PC-9 (cell line): ENCODE results near the gene ADAMTS15. TPM values are rescaled to one million over a fixed set of nuclear protein-coding genes. Genes with fewer than 3 reads are reported as not detected.
A peak's percentile ranks its signal among the peaks of the same experiment; 100 is the strongest.

Source experiments
- BruUV-seq: library from RNA; stranded (reverse); fragments of 400-500 nt; replicated peaks from 2 replicates; lab custom pipeline; 2021; lab: Mats Ljungman, UMichigan
- CTCF ChIA-PET: fragments of 300-600 bp; sonication (Branson Sonifier 250); formaldehyde crosslinking; loops from one replicate; lab custom pipeline; 2022; ENCODE audit warnings: antibody characterized with exemption; lab: Charles Lee
- POLR2A ChIA-PET: fragments of 300-600 bp; sonication (Branson Sonifier 250); formaldehyde crosslinking; loops from one replicate; lab custom pipeline; 2022; ENCODE audit warnings: antibody characterized with exemption; ENCODE audit not compliant: unreplicated experiment; lab: Charles Lee
- DNase-seq, 2 experiments: peaks; one replicate each; pipeline versions ENCODE4 v3.0.0 to v3.0.0-alpha.2; 2015 to 2022; ENCODE audit warnings: mixed read lengths in 1 of 2
- H2AFZ ChIP-seq: fragments of 200-600 bp; sonication (generic); 2 replicates; pipeline ENCODE4 v1.8.1; 2017; ENCODE audit warnings: antibody characterized with exemption
- H3F3A ChIP-seq: fragments of 200-600 bp; sonication (generic); 2 replicates; pipeline ENCODE4 v1.8.1; 2017; ENCODE audit warnings: antibody characterized with exemption, mild to moderate bottlenecking, low read depth; ENCODE audit not compliant: insufficient read depth
- H3K27ac ChIP-seq: fragments of 200-600 bp; sonication (generic); 2 replicates; pipeline ENCODE4 v1.6.1; 2016; ENCODE audit warnings: mixed run types
- H3K27me3 ChIP-seq: fragments of 200-600 bp; sonication (generic); 2 replicates; pipeline ENCODE4 v1.6.1; 2016; ENCODE audit warnings: low read depth, mixed run types; ENCODE audit not compliant: insufficient read depth
- H3K36me3 ChIP-seq: fragments of 200-600 bp; sonication (generic); 2 replicates; pipeline ENCODE4 v1.6.1; 2016; ENCODE audit warnings: low read depth, mixed run types
- H3K4me1 ChIP-seq: fragments of 200-600 bp; sonication (generic); replicated peaks from 2 replicates; pipeline ENCODE4 v1.6.1; 2016; ENCODE audit warnings: mixed run types; ENCODE audit not compliant: insufficient read depth
- H3K4me2 ChIP-seq: fragments of 200-600 bp; sonication (generic); 2 replicates; pipeline ENCODE4 v1.6.1; 2017; ENCODE audit warnings: mixed run types
- H3K4me3 ChIP-seq: fragments of 200-600 bp; sonication (generic); 2 replicates; pipeline ENCODE4 v1.6.1; 2016; ENCODE audit warnings: mixed run types
- H3K79me2 ChIP-seq: fragments of 200-600 bp; sonication (generic); 2 replicates; pipeline ENCODE4 v1.6.1; 2017; ENCODE audit warnings: low read depth, mixed run types
- H3K9me2 ChIP-seq: fragments of 200-600 bp; sonication (generic); 2 replicates; pipeline ENCODE4 v1.8.1; 2017; ENCODE audit warnings: mild to moderate bottlenecking; ENCODE audit not compliant: insufficient read depth
- H3K9me3 ChIP-seq: fragments of 200-600 bp; sonication (generic); 2 replicates; pipeline ENCODE4 v1.8.1; 2016; ENCODE audit warnings: low read depth; ENCODE audit not compliant: insufficient read depth
- H4K20me1 ChIP-seq: fragments of 200-600 bp; sonication (generic); 2 replicates; pipeline ENCODE4 v1.8.1; 2017; ENCODE audit not compliant: insufficient read depth
- EZH2 ChIP-seq: fragments of 200-600 bp; sonication (generic); IDR thresholded peaks from 2 replicates; pipeline ENCODE4 v1.8.0; 2017; ENCODE audit warnings: antibody characterized with exemption, low read depth
- intact Hi-C: fragments of 100-400 bp; cut with micrococcal nuclease; formaldehyde crosslinking; loops from one replicate; pipeline ENCODE4 v1.10.0; 2022; ENCODE audit not compliant: unreplicated experiment
- total RNA-seq: library from RNA; stranded (reverse); gene quantifications from 2 replicates; pipeline ENCODE4 v1.2.3, GENCODE V29; 2021
- TF ChIP-seq, protein P1 (sequence below): fragments of 200-600 bp; sonication (generic); conservative IDR thresholded peaks from 2 replicates; pipeline ENCODE4 v1.6.1; 2017; ENCODE audit warnings: mixed run types, antibody characterized with exemption, mild to moderate bottlenecking, moderate library complexity

The ADAMTS15 gene
- total RNA-seq, 1 experiment from 2014 or later: 2.2 TPM

- intact Hi-C loops: loop anchor here (1.0 to 10.0 kb wide), 5 partner anchors 39 to 509 kb away; no protein-coding TSS in a partner anchor
- H3K4me3 ChIP-seq: no peak overlapping the region
- no peak overlapping the region for H3K4me2 ChIP-seq
- ChIA-PET POLR2A (interaction anchor here (0.6 kb wide), 1 partner anchor 463 kb away, joined by 6 read pairs; no protein-coding TSS in a partner anchor), CTCF (interaction anchor here (0.6 to 1.8 kb wide), 7 partner anchors 47 to 530 kb away, joined by 3 to 15 read pairs (median 6); no protein-coding TSS in a partner anchor)
- H3K9me3 ChIP-seq: no peaks in the 10 kb centered on the region
- no peaks in the 10 kb centered on the region for H3K79me2 ChIP-seq
- H4K20me1 ChIP-seq: no peaks in the 10 kb centered on the region
- peaks cover 32% of the 10 kb centered on the region for H3K27me3 ChIP-seq
- no TSS peak for BruUV-seq
- TF ChIP-seq EZH2: no peak
- TF ChIP-seq, protein P1, sequence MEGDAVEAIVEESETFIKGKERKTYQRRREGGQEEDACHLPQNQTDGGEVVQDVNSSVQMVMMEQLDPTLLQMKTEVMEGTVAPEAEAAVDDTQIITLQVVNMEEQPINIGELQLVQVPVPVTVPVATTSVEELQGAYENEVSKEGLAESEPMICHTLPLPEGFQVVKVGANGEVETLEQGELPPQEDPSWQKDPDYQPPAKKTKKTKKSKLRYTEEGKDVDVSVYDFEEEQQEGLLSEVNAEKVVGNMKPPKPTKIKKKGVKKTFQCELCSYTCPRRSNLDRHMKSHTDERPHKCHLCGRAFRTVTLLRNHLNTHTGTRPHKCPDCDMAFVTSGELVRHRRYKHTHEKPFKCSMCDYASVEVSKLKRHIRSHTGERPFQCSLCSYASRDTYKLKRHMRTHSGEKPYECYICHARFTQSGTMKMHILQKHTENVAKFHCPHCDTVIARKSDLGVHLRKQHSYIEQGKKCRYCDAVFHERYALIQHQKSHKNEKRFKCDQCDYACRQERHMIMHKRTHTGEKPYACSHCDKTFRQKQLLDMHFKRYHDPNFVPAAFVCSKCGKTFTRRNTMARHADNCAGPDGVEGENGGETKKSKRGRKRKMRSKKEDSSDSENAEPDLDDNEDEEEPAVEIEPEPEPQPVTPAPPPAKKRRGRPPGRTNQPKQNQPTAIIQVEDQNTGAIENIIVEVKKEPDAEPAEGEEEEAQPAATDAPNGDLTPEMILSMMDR: peak; percentile 80
- no peaks in the 10 kb centered on the region for H3K9me2 ChIP-seq
- no peak overlapping the region for H2AFZ ChIP-seq
- 0 out of 2 replicates have a peak, but pooled peaks cover 4% of the 10 kb centered on the region for H3K4me1 ChIP-seq
- H3K27ac ChIP-seq: no peak overlapping the region
- no peaks in the 10 kb centered on the region; the same call in 1 of the 2 replicates for H3F3A ChIP-seq
- DNase-seq: peak; percentile 48 to 72
- no peaks in the 10 kb centered on the region for H3K36me3 ChIP-seq
Observed at GRCh38 chr11:130431331-130431773, 17.1 kb upstream of the ADAMTS15 start.

- H3K9me3 ChIP-seq: no peaks in the 10 kb centered on the region
- 0 out of 2 replicates have a peak, but pooled peaks cover 4% of the 10 kb centered on the region for H3K4me1 ChIP-seq
- no peak overlapping the region for H3K27ac ChIP-seq
- BruUV-seq: no TSS peak
- no peak overlapping the region for H2AFZ ChIP-seq
- no peak overlapping the region for H3K4me2 ChIP-seq
- no peaks in the 10 kb centered on the region; the same call in 1 of the 2 replicates for H3F3A ChIP-seq
- H3K27me3 ChIP-seq: peaks cover 27% of the 10 kb centered on the region
- intact Hi-C loops: loop anchor here (1.0 to 10.0 kb wide), 5 partner anchors 40 to 510 kb away; no protein-coding TSS in a partner anchor
- ChIA-PET POLR2A (no interaction called here), CTCF (interaction anchor here (0.9 to 1.7 kb wide), 3 partner anchors 427 to 466 kb away, joined by 3 to 6 read pairs (median 5); no protein-coding TSS in a partner anchor)
- H3K9me2 ChIP-seq: no peaks in the 10 kb centered on the region
- no peak overlapping the region for H3K4me3 ChIP-seq
- H3K36me3 ChIP-seq: no peaks in the 10 kb centered on the region
- no peak for DNase-seq
- no peaks in the 10 kb centered on the region for H4K20me1 ChIP-seq
- TF ChIP-seq, protein P1: no peak
- TF ChIP-seq EZH2: no peak
- H3K79me2 ChIP-seq: no peaks in the 10 kb centered on the region
Observed at GRCh38 chr11:130431801-130432200, 16.6 kb upstream of the ADAMTS15 start.

DNA sequence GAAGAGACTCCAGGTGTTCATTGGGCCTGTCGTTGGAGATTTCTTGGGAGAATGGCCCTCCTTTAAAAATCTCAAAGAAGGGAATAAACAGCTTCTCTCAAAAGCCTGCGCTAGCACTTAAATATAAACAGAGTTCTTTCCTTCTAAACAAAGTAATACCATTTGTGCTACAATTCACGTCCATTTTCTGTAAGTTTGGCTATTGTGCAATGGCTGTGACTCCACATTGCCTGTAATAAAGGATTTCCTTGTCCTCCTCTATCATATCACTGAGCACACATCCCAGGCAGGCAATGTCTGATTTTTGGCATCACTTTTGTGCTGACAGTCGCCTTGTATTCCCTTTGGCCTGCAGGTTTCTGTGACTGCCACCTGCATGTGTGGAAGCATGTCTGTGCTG lies 15.1 kb upstream of the ADAMTS15 start:
- peaks cover 22% of the 10 kb centered on the region for H3K27me3 ChIP-seq
- no peak overlapping the region for H3K4me2 ChIP-seq
- no TSS peak for BruUV-seq
- no peaks in the 10 kb centered on the region for H3K9me2 ChIP-seq
- H3K4me3 ChIP-seq: no peak overlapping the region
- no peaks in the 10 kb centered on the region for H3K36me3 ChIP-seq
- TF ChIP-seq, protein P1: no peak
- no peak for TF ChIP-seq EZH2
- no peaks in the 10 kb centered on the region; the same call in 1 of the 2 replicates for H3F3A ChIP-seq
- H3K79me2 ChIP-seq: no peaks in the 10 kb centered on the region
- DNase-seq: no peak
- no peaks in the 10 kb centered on the region for H3K9me3 ChIP-seq
- CTCF ChIA-PET: interaction anchor here (2.5 kb wide), 1 partner anchor 429 kb away, joined by 17 read pairs; no protein-coding TSS in a partner anchor
- POLR2A ChIA-PET: interaction anchor here (0.5 to 0.9 kb wide), 2 partner anchors 471 to 554 kb away, joined by 6 to 9 read pairs; no protein-coding TSS in a partner anchor
- no peak overlapping the region for H3K27ac ChIP-seq
- H4K20me1 ChIP-seq: no peaks in the 10 kb centered on the region
- 0 out of 2 replicates have a peak, but pooled peaks cover 4% of the 10 kb centered on the region for H3K4me1 ChIP-seq
- intact Hi-C loops: loop anchor here (5.0 to 10.0 kb wide), 3 partner anchors 41 to 511 kb away; no protein-coding TSS in a partner anchor
- no peak overlapping the region for H2AFZ ChIP-seq
